Renal cortical epithelial cell (primary cell): ENCODE measurements around the gene DNTT. TPM values are rescaled to one million over a fixed set of nuclear protein-coding genes. Genes with fewer than 3 reads are reported as not detected.
A peak's percentile ranks its signal among the peaks of the same experiment; 100 is the strongest.

ENCODE experiments used
- DNase-seq: peaks from one replicate; pipeline ENCODE4 v3.0.0-alpha.2; 2011; ENCODE audit warnings: low read depth
- total RNA-seq: library from RNA; depleted of rRNA; stranded (reverse); fragments of >200 nt; gene quantifications from 2 replicates; pipeline ENCODE4 v1.2.3, GENCODE V29; 2014

DNTT gene
- not detected in 2 replicates for total RNA-seq

DNA sequence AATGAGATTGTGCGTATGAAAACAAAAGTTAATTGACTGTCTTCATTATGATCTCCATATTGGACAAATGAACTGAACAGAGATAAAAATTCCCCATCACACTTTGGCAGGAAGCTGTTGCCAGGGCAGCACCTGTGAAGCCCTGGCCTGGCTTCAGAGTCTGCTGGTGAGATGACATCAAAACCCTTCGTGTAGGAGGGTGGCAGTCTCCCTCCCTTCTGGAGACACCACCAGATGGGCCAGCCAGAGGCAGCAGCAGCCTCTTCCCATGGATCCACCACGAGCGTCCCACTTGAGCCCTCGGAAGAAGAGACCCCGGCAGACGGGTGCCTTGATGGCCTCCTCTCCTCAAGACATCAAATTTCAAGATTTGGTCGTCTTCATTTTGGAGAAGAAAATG, at the start of gene DNTT:
DNTT (plus strand) TSS at position 205 of the 400 bp plus-strand sequence; CDS start at position 269, 64 bp downstream.
- no peak for DNase-seq

GRCh38 chr10:96254976-96255375, 49.3 kb upstream of the DNTT start:
- no peak for DNase-seq

DNA sequence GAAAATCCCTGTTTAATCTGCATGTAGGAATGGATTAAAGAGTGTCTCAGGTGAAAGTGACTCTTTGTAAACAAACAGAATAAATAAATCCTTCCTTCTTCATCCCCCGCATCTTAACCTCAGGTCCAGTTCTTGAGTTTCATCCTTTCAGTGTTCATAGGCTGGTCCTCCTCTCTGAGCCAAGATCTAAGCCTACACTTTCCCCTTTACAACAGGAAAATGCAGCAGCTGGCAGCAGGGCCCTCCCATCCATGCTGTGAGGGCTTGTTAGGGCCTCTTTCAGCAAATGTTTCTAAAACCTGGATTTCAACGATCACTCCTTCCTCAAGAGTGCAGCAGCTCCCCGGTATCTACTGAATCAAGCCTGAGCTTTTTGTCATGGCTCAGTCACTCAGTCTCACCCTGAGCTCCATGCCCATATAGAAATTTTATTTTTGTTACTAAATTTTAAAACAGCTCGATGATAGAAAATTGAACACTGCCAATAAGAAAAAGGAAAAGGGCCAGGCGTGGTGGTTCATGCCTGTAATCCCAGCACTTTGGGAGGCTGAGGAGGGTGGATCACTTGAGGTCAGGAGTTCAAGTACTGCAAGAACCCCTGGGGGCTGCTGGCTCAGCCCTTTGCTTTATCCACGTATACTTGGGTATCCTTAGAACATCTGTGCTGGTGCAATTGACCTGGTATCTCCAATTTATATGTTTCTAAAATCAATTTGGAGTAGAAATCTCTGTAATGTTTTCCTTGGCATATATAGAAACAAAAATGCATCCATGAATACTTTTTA, 48.5 kb upstream of the DNTT start:
- no peak for DNase-seq

GRCh38 chr10:96257944-96258343, 46.3 kb upstream of the DNTT start:
- DNase-seq: no peak

DNA sequence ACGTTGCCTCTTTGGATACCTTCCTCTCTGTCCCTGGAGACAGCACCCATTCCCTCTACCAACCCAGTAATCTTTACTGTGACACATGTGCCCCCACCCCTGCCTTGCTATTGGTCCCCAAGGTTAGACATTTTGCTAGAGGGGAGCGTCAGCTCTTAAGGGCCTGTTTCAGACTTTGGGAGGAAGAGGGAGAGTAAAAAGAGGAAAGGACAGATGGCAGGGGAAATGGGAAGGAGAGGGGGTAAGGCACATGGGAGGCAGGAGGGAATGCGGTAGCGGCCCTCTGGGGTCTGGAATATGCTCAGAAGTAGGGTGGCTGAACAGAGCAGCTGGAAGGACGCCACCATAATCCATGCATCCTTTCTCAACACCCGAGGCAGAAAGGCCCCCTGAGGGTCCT, 45.1 kb upstream of the DNTT start:
- DNase-seq: no peak

DNA sequence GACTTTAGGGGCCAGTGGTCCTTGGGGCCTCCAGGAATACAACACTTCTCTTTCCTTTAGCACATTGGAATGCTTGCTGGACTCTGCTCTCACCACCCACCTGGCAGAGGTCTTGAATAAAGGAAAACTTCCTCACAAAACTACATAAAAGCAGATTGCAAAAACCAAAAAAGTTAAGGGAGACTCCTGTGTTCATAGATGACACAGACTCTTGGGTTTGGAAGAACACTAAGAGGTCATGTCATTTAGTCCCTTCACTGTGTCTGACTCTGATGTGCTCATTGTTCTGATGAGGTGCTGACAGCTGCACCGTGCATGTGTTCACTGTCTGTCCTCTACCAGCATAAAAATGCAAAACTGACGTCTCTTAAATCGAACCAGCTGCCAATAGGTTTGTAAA, 44.2 kb upstream of the DNTT start:
- DNase-seq: no peak

DNA sequence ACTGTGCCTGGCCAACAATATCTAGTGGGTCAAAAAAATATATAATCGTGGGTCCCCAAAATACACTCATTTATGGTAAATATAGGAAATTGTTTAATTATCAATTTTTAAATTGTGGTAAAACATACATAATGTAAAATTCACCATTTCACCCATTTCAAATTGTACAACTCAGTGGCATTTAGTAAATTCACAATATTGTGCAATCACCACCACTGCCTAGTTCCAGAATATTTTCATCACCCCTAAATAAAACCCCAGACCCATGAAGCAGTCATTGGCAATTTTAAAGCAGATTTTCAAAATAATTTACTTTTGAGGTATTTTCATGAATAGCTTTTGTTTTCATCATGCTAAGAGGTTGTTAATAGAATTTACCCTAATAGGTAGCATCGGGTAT, 43.1 kb upstream of the DNTT start:
- DNase-seq: no peak

GRCh38 chr10:96261930-96262329, 42.3 kb upstream of the DNTT start:
- DNase-seq: no peak

- DNase-seq: no peak
Observed at GRCh38 chr10:96263176-96263575, 41.1 kb upstream of the DNTT start.

- DNase-seq: no peak
Observed at GRCh38 chr10:96263669-96264068, 40.6 kb upstream of the DNTT start.

DNA sequence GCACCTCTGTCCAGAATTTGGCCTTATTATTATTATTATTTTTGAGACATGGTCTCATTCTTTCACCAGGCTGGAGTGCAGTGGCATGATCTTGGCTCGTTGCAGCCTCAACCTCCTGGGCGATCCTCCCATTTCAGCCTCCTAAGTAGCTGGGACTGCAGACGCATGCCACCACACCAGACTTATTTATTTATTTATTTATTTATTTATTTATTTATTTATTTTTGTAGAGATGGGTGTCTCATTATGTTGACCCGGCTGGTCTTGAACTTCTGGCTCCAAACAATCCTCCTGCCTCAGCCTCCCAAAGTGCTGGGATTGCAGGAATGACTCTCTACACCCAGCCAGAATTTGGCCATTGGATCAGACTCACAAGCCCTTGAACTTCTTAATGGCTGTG, 39.3 kb upstream of the DNTT start:
- DNase-seq: no peak

DNA sequence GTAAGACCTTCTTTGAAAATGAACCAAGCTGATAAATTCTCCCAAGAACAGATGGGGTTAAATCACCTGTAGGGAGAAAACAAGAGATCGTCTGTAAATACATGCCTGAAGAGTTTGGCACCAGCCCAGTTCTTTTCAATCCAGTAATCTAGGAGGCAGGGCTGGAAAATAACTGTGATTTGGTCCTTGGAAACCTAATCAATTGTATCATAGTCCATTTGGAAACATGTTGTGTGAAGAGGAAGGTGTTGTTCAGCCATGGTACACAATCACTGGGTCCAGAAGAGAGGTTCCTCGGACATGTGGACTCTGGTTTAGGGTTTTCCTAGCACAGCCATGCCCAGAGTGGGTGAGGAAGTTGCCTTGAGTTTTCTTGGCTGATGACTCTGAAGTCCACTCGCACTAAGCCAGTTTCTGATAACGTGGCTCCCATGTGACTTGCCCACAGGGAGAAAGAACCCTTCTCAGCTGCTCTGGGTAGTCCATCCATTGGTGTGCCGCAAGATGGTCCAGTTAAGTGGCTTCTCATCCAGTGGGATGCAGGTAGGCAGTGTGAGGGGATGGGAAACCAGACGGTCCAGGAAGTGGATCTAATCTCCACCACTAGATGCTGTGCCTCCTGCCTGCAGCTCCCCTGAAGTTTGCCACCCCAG, 38.0 kb upstream of the DNTT start:
- no peak for DNase-seq

DNA sequence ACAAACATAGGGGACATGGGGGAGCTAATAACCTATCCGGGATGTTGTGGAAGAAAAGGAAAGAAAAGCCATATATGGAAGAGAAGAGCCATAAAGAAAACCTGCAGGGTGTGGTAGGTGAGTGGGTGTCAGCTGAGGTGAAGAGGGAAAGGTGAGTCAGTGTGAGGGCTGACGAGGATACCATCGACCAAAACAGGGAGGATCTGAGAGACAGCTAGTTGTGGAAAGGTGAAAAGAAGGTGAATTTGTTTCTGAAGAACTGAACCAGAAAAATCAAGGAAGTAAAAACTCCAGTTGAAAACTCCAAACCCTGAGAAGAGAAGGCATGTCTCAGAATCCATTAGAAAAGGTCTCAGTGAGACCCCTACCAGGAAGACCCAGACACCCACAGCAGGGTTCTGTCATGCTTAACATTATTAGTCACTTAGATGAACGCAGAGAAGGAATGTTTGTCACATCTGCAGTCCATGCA, 37.0 kb upstream of the DNTT start:
- DNase-seq: no peak

- no peak for DNase-seq
Observed at GRCh38 chr10:96268341-96268909, 35.8 kb upstream of the DNTT start.

GRCh38 chr10:96269438-96270300, 34.6 kb upstream of the DNTT start:
- DNase-seq: no peak

GRCh38 chr10:96270571-96270970, 33.7 kb upstream of the DNTT start:
- no peak for DNase-seq

- DNase-seq: peak; percentile 94
Observed at GRCh38 chr10:96271016-96271815, 33.0 kb upstream of the DNTT start, which contains the start of gene BLNK. Gene BLNK (minus strand): TSS chr10:96271569. CDS start chr10:96271398, 171 bp downstream.

DNA sequence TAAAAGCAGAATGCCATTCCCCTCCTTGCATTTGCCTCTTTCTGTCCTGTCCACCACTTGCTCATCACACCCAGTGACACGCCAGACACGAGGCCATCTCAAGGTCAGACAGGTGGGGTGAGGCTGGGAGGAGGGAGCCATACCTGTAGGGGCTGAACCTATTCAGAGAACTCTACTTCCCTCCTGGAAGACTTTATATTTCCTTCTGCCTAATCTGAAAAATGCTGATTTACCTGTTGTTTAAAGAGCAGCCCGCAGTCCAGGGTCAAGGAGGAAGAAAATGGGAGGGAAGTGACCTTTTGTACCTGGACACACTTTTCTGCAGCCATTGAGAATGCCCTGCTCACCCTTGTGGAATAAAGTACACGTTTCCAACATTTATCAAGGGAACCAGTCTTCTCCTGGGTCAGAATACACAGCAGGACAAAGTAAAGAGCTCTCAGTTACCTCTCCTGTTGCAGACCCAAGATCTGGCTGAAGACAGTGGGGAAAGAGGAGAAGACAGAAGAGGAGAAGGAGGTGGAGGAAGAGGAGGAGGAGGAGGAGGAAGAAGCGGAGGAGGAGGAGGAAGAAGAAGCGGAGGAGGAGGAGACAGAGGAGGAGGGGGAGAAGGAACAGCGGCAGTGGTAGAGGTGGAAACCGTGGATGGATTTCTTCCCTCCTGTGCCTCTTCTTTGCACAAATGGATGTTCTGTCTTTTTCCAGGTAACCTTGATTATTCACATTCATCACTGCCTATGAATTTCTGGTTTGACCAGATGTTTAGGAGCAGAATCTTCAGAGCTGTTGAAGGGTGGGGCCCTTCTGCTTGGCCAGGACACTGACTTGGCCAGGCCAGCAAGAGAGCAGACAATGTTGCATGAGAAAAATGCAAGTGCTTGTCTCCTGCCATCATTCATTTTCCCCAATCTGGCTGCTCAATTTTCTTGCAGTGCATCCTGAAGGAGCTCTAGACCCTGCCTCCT, 31.6 kb upstream of the DNTT start:
- DNase-seq: no peak

- peak; percentile 83 for DNase-seq
Observed at GRCh38 chr10:96275685-96276418, 28.4 kb upstream of the DNTT start.
